Body of pancreas (tissue), 4 donors: ENCODE results near the gene GALNT6.
A peak's percentile ranks its signal among the peaks of the same experiment; 100 is the strongest.

Experiments
- CTCF ChIP-seq, 7 experiments: fragments of 450-650 bp in 4 of 7; fragments of 200-600 bp in 3 of 7; sonication (generic) in 3 of 7; IDR thresholded peaks; one replicate each; pipeline ENCODE4 v1.5.1; 2016 to 2019; ENCODE audit warnings: antibody characterized with exemption in 7 of 7
- POLR2A ChIP-seq, 3 donors: fragments of 450-650 bp; IDR thresholded peaks; one replicate each; pipeline ENCODE4 v1.6.1; 2016; ENCODE audit warnings: antibody characterized with exemption in 3 of 3, mild to moderate bottlenecking in 2 of 3

GRCh38 chr12:51419425-51420193 lies 28.4 kb upstream of the GALNT6 start:
- TF ChIP-seq POLR2A (IDR thresholded peaks at IDR 0.05): no peak
- TF ChIP-seq CTCF (IDR thresholded peaks at IDR 0.05): peak in 1 of 7 experiments; percentile 8
